Measurements from ENCODE around the gene MESD.

The MESD gene

DNA sequence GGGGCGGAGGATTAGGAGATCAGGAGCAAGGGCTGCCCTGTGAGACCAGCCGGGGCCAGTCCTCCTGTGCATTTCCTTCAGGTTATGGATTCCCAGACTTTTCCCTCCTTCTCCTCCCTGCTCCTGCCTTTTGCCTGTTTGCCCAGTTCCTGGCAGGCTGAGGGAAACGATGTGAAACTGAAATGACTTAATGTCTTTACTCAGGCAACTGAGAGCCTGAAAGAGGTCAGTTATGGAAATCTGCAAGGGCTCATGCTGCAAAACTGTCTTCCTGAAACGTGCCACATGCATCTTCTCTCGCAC, 57.2 kb downstream of the MESD start:
- DNase-seq = no peak

DNA sequence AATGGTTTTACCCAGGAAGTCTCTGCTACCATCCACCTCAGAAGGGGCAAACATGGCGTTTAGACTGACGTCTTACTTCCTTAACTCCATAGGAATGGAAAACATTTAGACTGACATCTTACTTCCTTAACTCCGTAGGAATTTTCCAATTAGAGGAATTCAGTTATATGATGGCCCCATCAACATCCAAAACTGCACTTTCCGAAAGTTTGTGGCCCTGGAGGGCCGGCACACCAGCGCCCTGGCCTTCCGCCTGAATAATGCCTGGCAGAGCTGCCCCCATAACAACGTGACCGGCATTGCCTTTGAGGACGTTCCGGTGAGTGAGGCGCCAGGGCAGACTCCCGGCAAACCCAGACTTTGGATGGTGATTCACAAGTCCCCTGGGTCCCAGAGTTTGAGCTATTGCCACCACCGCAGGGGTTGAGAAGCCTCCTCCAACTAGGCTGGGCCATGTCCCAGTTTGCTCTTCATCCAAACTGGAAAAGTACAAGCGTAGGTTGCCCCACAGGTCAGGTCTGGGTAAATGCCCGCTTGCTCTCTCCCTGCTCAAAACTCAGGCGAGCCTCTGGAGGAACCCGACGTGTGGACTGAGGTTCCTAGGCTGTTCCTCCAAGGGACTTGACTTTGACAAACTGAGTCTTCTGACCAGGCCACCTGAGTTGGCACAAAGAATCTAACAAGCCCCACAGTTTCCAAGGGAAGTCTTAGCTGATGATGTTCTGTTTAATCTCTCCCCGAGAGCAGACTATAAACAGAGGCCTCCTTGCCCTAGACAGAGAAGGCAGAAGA, 57.7 kb downstream of the MESD start:
- DNase-seq = no peak

DNA sequence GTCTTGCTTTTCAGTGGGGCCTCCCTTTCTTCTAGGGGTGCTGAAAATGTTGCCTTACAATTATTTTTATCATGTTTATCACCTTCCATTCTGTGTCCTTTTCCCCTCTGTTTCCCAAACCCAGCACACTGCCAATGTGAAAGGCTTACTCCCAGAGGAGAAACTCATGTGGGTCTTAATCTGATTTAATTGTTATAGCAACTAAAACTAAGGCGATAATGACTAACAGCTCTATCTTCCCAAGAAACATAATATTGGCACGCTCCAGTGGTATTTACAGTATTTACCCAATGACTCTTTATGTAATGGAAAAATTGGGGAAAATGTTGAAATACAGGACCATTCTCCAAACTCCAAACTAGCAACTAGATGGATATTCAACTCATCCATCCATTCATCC, 58.4 kb downstream of the MESD start:
- DNase-seq = no peak

- no peak for DNase-seq
Measured at GRCh38 chr15:80929689-80930088, 59.9 kb downstream of the MESD start.

GRCh38 chr15:80929225-80929624, 60.4 kb downstream of the MESD start:
- DNase-seq = no peak

DNA sequence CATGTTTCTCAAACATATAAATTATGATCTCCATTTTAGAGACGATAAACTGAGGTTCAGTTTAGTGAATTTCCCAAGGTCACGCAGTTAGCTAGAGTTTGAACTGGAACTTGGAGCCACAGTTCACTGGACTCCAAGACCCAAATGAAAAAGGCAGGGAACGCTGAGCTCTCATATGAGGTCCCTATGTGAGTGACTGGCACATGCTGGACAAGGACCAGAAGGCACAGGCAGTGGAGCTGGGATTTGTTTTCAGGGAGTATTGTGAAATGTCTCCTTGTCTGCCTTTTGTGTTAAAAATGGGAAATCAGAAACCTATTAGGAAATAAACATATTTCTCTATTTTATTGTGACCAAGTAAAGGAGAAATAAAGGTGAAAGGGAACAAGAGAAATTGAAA, 63.5 kb downstream of the MESD start:
- DNase-seq = no peak

GRCh38 chr15:80925597-80926059, 64.0 kb downstream of the MESD start:
- DNase-seq = no peak

- no peak for DNase-seq
Measured at GRCh38 chr15:80924278-80924677, 65.3 kb downstream of the MESD start.

DNA sequence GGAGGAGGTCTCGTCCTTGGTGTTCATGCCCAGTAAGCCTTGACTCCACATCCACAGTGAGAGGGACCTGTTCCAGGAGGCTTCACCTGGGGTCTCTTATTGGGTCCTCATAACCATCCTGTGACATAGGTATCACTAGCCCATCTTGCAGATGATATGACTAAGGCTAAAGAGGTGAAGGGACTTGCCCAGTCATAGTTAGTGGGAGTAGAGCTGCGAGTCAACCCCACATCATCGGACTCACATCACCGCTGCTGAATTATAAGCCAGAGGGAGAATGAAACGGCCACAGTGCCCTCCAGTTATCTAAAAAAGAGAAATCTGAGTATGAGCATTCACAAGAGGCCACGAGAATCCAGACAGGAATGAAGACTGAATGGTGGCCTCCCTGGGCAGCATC, 66.0 kb downstream of the MESD start:
- no peak for DNase-seq

- no peak for DNase-seq
Measured at GRCh38 chr15:80921736-80922410, 67.7 kb downstream of the MESD start.

GRCh38 chr15:80920271-80920699, 69.3 kb downstream of the MESD start:
- no peak for DNase-seq

GRCh38 chr15:80918196-80918783, 71.3 kb downstream of the MESD start:
- DNase-seq = no peak

DNA sequence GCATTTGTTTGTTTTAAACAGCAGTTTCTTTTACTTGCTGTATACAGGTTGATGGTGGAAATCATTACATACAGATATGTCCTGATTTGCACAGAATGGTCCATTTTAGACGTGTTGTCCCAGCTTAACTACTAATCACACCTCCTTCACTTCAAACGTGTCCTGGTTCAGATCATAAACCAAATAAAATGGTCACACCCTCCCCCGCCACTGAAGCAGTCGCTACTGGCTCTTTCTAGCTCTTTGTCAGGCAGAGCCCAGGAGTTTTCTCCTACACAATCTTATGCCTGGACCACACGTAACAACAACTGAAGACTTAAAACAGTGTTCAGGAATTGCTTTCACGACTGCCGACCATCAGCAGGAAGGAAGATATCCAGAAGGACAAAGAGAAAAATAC, 73.6 kb downstream of the MESD start:
- DNase-seq = no peak

DNA sequence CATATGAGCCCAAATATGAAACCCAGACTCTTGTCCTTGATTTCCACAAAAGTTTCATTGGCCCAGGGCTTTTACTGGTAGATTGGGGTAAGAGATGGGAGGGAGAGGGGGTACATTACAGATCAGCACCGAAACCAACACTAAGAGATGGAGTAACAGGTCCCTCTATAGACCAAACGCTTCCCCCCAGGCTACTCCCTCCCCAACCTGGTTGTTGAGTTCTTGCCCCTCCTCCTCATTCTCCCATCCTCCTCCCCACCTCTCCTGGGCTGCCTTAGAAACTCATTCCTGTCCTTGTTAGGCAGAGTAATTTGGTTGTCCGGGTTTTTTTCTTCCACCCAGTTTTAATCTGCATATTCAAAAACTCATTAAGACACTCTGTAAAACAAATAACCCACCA, 74.1 kb downstream of the MESD start:
- no peak for DNase-seq

DNA sequence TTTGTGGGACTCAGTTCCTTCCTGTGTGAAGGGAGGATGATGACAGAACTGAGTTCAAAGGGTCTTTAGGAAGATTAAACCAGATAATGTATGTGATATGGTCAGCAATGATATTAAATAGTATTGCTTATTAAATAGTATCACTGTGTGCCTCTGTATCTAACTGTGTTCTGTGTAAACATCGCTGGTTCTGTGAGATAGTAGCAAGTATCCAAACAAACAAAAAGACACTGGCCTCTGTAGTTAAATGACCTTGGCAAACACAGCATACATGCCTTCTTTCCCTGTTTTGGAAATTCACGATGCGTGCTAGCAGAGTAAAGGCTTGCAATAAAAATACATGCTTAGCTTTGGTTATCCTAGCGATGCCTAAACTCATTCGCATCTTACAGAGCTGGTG, 76.1 kb downstream of the MESD start:
- no peak for DNase-seq

DNA sequence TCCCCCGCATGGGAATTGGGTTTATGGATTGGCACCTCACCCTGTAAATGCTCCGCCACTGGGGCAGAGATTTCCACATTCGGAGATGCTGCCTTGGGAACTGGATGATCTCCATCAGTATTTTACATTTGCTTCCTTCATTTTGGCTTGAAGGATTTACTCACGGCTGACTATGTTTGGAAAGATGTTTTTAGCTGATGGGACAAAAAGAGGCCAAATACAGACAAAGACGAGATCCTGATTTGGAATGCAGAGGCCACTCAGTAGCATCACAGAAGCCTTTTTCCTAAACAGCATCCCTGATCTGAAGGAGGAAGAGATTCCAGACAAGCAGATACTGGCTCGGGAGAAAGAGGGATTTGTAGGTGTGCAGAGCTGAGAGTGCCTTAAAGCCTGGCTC, 76.9 kb downstream of the MESD start:
- no peak for DNase-seq

- DNase-seq = no peak
Measured at GRCh38 chr15:80911821-80912220, 77.8 kb downstream of the MESD start.

DNA sequence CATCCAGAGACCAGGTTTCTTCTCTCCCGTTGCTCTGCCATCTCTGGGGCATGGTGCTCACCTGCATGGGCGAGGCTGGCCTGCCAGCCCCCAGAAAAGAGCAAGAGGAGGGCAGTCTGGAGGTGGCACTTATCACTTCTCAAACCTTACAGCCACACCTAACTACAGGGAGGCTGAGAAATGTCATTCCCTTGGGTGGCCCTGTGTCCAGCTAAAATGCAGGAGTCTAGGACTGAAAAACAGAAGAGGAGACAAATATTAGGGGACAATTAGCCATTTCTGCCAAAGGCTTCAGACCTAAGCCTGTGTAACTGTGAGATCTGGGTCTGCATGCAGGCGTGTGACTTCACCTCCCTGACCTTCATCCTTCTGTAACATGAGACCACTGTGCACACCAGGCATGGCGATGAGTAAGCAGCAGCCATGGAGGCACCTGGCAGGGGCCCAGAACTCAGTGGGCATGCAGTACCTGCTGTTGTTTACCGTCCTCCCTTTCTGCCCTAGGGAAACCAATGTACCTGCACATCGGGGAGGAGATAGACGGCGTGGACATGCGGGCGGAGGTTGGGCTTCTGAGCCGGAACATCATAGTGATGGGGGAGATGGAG, 83.4 kb downstream of the MESD start:
- DNase-seq = peak; percentile 98

GRCh38 chr15:80904998-80905397, 84.6 kb downstream of the MESD start:
- no peak for DNase-seq

GRCh38 chr15:80902298-80902801, 87.3 kb downstream of the MESD start:
- no peak for DNase-seq

DNA sequence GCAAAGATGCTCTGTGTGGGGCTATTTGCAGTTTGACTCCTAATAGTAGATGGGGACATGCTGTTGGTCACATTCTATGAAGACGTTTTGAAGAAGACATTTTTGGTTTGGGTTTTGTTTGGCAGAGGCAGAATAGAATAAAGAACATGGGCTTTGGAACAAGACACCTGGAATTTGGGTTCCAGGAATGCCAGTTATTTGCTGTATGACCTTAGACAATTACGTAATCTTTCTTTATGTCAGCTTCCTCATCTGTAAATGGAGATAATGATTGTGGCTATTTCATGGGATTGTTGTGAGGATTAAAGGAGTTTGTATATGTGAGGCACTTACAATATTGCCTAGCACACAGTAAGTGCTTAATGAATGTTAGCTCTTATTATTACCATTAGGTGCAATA, 91.6 kb downstream of the MESD start:
- DNase-seq = no peak

All from NCI-H2171 treated with DMSO at 0.1 percent for 48 hours (cell line).